GM12874 (cell line): Measurements from ENCODE around the gene TIMM13.

ENCODE experiments used
- CTCF ChIP-seq: IDR thresholded peaks from 2 replicates; pipeline ENCODE4 v1.5.1; 2011; ENCODE audit warnings: low read depth, mild to moderate bottlenecking, control low read depth, low read length, moderate library complexity; ENCODE audit not compliant: insufficient read depth

The TIMM13 gene

GRCh38 chr19:2424686-2425621 is 2.4 kb downstream of the TIMM13 start:
- no peak for TF ChIP-seq CTCF

- no peak for TF ChIP-seq CTCF
Measured at GRCh38 chr19:2423915-2424685, 3.3 kb downstream of the TIMM13 start.

- no peak for TF ChIP-seq CTCF
Measured at GRCh38 chr19:2423071-2423914, 4.1 kb downstream of the TIMM13 start.

GRCh38 chr19:2421581-2422306 is 5.6 kb downstream of the TIMM13 start:
- TF ChIP-seq CTCF: no peak

GRCh38 chr19:2420490-2420889 is 6.9 kb downstream of the TIMM13 start:
- TF ChIP-seq CTCF: no peak

GRCh38 chr19:2419754-2420153 is 7.6 kb downstream of the TIMM13 start:
- TF ChIP-seq CTCF: no peak
